Osteoblast (primary cell): ENCODE measurements around the gene VPREB3. TPM values are rescaled to one million over a fixed set of nuclear protein-coding genes. Genes with fewer than 3 reads are reported as not detected.

Experiments used
- DNase-seq: peaks from one replicate; pipeline ENCODE4 v3.0.0; 2011; ENCODE audit warnings: low spot score, mixed read lengths; ENCODE audit not compliant: insufficient read length; ENCODE audit errors: missing footprints
- H2AFZ ChIP-seq: 2 replicates; pipeline ENCODE4 v1.6.0; 2011; ENCODE audit warnings: mild to moderate bottlenecking, low read length
- H3K27ac ChIP-seq: 2 replicates; pipeline ENCODE4 v1.5.1; 2011; ENCODE audit warnings: mild to moderate bottlenecking, low read depth, low read length, moderate library complexity
- H3K27me3 ChIP-seq: 2 replicates; pipeline ENCODE4 v1.6.0; 2012; ENCODE audit warnings: mild to moderate bottlenecking, control low read depth, inconsistent platforms, low read length, moderate library complexity; ENCODE audit not compliant: insufficient read depth
- H3K36me3 ChIP-seq: 2 replicates; pipeline ENCODE4 v1.5.1; 2011; ENCODE audit warnings: mild to moderate bottlenecking, low read length, control low read depth, moderate library complexity; ENCODE audit not compliant: insufficient read depth
- H3K4me1 ChIP-seq: 2 replicates; pipeline ENCODE4 v1.5.1; 2011; ENCODE audit warnings: mild to moderate bottlenecking, low read length, control low read depth, moderate library complexity; ENCODE audit not compliant: insufficient read depth
- H3K4me2 ChIP-seq: 2 replicates; pipeline ENCODE4 v1.6.0; 2011; ENCODE audit warnings: mild to moderate bottlenecking, low read length; ENCODE audit not compliant: insufficient read depth
- H3K4me3 ChIP-seq: fragments of 200-600 bp; sonication (generic); 3 replicates; pipeline ENCODE4 v1.5.1; 2012; ENCODE audit warnings: mild to moderate bottlenecking, low read length, inconsistent platforms; ENCODE audit not compliant: insufficient read depth
- H3K79me2 ChIP-seq: 2 replicates; pipeline ENCODE4 v1.6.0; 2012; ENCODE audit warnings: mild to moderate bottlenecking, low read length, control low read depth, inconsistent platforms; ENCODE audit not compliant: insufficient read depth
- H3K9me3 ChIP-seq: 2 replicates; pipeline ENCODE4 v1.5.1; 2011; ENCODE audit warnings: low read depth, low read length, control low read depth
- H4K20me1 ChIP-seq: 2 replicates; pipeline ENCODE4 v1.6.0; 2012; ENCODE audit warnings: mild to moderate bottlenecking, low read length, control low read depth; ENCODE audit not compliant: insufficient read depth
- CTCF ChIP-seq: IDR thresholded peaks from 2 replicates; pipeline ENCODE4 v1.5.1; 2011; ENCODE audit warnings: mild to moderate bottlenecking, low read depth, low read length, moderate library complexity; ENCODE audit errors: extremely low read depth
- total RNA-seq: library from RNA; depleted of rRNA; stranded (reverse); fragments of >200 nt; gene quantifications from 2 replicates; pipeline ENCODE4 v1.2.3, GENCODE V29; 2012

Gene VPREB3
- total RNA-seq, 1 donor, result not detected

GRCh38 chr22:23704829-23705228, 49.4 kb downstream of the VPREB3 start:
- H3K4me1 ChIP-seq, result no peaks in the 10 kb centered on the region
- no peak overlapping the region for H3K4me2 ChIP-seq
- peaks cover 39% of the 10 kb centered on the region for H3K79me2 ChIP-seq
- H3K27me3 ChIP-seq, result no peaks in the 10 kb centered on the region
- H3K36me3 ChIP-seq, result peaks cover 35% of the 10 kb centered on the region
- H4K20me1 ChIP-seq, result peaks cover 20% of the 10 kb centered on the region
- no peak for DNase-seq
- H2AFZ ChIP-seq, result no peak overlapping the region
- no peak overlapping the region for H3K27ac ChIP-seq
- no peaks in the 10 kb centered on the region for H3K9me3 ChIP-seq
- H3K4me3 ChIP-seq, result no peak overlapping the region
- TF ChIP-seq CTCF, result no peak

- H3K27ac ChIP-seq, result no peak overlapping the region
- TF ChIP-seq CTCF, result no peak
- H3K4me2 ChIP-seq, result no peak overlapping the region
- H3K4me3 ChIP-seq, result no peak overlapping the region
- no peak overlapping the region for H2AFZ ChIP-seq
- peaks cover 20% of the 10 kb centered on the region for H4K20me1 ChIP-seq
- no peaks in the 10 kb centered on the region for H3K9me3 ChIP-seq
- H3K27me3 ChIP-seq, result no peaks in the 10 kb centered on the region
- no peak for DNase-seq
- H3K79me2 ChIP-seq, result peaks cover 39% of the 10 kb centered on the region
- no peaks in the 10 kb centered on the region for H3K4me1 ChIP-seq
- H3K36me3 ChIP-seq, result peaks cover 27% of the 10 kb centered on the region
These were observed 50.2 kb downstream of the VPREB3 start for GRCh38 chr22:23704062-23704461.

Other genes with a start within 250 kb of the VPREB3 start
- not detected in 2 replicates for gene IGLL1, start 174.1 kb downstream of the VPREB3 start, total RNA-seq
- 0.29 and 0.36 TPM in 2 replicates for gene DRICH1, start 122.1 kb downstream of the VPREB3 start, total RNA-seq
- not detected in 2 replicates for gene RGL4, start 63.4 kb downstream of the VPREB3 start, total RNA-seq
- 6.5 and 7.4 TPM in 2 replicates for gene ZNF70, start 3.3 kb downstream of the VPREB3 start, total RNA-seq
- 0.72 and 0.88 TPM in 2 replicates for gene C22orf15, start 8.6 kb upstream of the VPREB3 start, total RNA-seq
- gene CHCHD10, start 13.5 kb upstream of the VPREB3 start, total RNA-seq, result 0.88 and 1.1 TPM in 2 replicates
- 23.5 and 41.3 TPM in 2 replicates for gene MMP11, start 18.4 kb upstream of the VPREB3 start, total RNA-seq
- 49.2 and 51.3 TPM in 2 replicates for gene SMARCB1, start 32.5 kb upstream of the VPREB3 start, total RNA-seq
- gene DERL3, start 84.6 kb upstream of the VPREB3 start, total RNA-seq, result 0.36 and 0.59 TPM in 2 replicates
- 14.1 and 20.9 TPM in 2 replicates for gene SLC2A11, start 103.5 kb upstream of the VPREB3 start, total RNA-seq
- 123 and 131 TPM in 2 replicates for gene MIF, start 140.0 kb upstream of the VPREB3 start, total RNA-seq
- gene GSTT2B, start 206.8 kb upstream of the VPREB3 start, total RNA-seq, result 2.4 and 13.8 TPM in 2 replicates
- gene DDTL, start 212.5 kb upstream of the VPREB3 start, total RNA-seq, result 1.8 TPM in 2 replicates
- 80.3 and 83.4 TPM in 2 replicates for gene DDT, start 220.0 kb upstream of the VPREB3 start, total RNA-seq
- gene GSTT2, start 225.7 kb upstream of the VPREB3 start, total RNA-seq, result 0.59 and 1.1 TPM in 2 replicates